ENCODE results near the gene CDH23.

The CDH23 gene

DNA sequence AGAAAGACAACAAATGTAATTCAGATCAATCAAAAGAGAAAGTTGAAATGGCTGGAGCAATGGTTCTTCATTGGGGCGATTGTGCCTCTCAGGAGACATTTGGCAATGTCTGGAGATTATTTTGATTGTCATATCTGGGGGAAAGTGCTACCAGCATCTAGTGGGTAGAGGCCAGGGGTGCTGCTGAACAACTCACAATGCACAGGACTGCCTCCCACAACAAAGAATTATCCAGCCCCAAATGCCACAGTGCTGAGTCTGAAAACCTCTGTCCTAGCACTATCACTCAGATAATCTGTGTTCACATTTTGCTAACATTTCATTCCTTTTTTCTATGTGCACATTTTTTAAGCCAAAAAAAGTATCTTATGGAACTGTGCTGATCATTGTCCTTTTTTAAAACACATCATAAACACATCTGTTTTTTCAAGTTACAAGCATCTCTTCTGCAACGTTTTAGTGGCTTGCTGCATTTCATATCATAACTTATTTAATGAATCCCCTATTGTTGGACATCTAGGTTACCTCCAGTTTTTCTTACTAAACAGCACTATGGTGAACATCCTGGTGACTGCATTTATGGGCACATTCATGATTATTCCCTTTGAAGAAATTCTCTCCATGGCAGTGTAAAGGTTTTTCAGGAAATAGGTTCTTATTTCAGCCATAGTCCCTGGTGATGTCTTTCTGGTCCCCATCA lies 208.7 kb downstream of the CDH23 start:
- DNase-seq (ENCODE audit: low read depth), result no peak

- DNase-seq (ENCODE audit: low read depth), result no peak
Measured at GRCh38 chr10:71606257-71607081, 209.7 kb downstream of the CDH23 start.

DNA sequence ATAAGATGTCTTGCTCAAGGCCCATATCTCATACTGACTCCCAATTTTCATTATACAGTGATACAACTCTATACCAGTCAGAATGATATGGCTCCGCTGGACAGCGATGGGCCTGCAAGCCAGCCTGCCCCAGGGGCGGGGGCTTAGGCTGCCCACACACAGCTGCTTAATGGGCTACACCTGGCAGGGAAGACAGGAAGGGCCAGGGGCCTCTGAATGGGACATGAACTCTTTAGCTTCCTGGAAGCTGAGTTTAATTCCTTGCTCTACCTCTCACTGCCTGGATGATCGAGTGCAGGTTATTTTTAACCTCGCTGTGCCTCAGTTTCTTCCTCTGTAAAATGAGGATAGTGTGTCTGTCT lies 210.3 kb downstream of the CDH23 start:
- DNase-seq (ENCODE audit: low read depth), result no peak

GRCh38 chr10:71608819-71609768 lies 212.4 kb downstream of the CDH23 start:
- peak; percentile 58 for DNase-seq (ENCODE audit: low read depth)

- no peak for DNase-seq (ENCODE audit: low read depth)
Measured at GRCh38 chr10:71610651-71611050, 213.9 kb downstream of the CDH23 start.

DNA sequence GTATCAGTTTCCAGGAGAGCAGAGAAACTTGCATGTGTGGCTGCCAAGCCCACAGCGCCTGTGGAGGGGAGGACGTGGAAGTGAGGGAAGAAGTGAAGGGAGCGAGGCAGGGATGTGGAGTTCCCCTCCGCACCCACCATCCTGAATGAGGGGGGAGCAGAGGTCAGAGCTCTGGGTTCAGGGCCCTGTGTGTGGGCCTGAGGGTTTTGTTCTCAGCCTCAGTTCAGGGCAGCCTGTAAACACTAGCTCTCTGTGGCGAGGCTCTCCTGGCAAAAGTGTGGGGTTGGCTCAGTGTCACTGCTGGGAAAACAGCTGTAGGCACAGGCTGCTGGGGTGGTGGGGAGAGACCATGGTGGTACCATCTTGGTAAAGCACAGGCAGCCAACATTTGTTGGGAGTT lies 214.4 kb downstream of the CDH23 start:
- DNase-seq (ENCODE audit: low read depth), result no peak

DNA sequence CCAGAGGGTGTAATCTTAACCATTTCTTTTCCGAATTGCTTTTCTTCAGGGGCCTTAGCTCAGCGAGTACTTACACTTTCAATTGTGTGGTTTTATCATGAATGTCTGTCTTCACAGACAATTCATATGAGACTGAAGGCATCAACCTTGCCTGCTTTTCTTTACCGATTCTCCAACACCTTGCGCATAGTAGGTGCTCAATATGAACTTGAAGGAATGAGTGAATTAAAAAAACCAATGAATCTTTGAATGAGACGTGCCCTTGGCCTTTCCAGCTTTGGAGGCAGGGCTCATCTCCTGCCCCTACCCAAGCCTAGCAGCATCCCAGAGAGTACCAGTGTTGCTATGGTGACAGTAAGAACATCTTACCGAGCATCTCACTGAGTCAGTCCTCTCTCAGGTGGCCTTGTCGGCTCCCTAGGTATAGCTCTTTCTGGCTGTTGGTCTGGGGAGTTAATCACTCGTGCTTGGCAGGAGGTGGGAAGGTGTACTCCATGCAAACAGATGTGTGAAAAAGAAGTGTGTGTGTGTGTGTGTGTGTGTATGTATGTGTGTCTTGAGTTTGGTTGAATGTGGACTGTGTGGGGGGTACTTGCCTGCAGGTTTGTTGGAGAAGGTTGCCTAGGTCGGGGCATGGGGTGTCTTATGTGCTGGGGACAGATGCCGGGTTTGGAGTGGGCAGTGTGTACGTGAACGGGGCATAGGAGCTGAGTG lies 215.1 kb downstream of the CDH23 start:
- DNase-seq (ENCODE audit: low read depth), result no peak

DNA sequence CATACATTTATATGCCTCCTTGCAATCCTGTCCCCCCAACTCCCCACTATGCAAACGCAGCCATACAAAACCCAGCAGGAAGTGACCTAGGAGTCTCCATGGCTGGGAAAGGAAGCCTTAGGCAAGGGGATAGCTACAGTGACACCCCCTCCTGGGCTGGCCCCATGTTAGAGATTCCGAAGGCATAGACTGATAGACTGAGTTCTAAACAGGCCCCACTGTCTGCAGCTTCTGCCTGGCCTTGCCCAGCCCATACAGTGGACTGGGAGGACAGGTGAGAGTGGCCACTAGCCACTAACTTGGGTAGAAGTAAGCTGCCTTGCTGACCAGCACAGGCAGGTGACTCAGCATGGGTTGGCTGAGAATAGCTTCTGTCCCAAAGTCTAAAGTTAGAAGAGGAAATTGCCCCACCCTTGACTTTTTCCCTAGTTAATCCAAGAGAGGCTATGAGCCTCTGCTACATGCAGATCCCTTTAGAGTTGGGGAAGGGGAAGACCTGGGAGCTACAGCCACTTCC lies 216.6 kb downstream of the CDH23 start:
- no peak for DNase-seq (ENCODE audit: low read depth)

DNA sequence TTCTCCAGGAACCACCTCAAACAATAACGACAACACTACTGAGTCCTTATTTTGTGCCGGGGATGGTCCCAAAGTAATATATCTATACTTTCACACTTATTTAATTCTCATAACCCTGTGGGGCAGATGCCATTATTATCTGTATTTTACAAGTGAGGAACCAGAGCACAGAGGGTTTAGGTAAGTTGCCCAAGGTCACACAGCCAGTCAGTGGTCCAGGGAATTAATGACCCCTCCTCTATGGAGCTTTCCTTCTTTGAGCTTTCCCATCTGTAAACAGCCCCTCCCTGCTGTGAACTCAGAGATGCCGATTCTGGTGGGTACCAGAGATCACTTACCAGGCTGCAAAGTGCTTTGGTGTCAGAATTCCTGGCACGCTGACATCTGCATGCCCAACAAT lies 217.2 kb downstream of the CDH23 start:
- DNase-seq (ENCODE audit: low read depth), result no peak

DNA sequence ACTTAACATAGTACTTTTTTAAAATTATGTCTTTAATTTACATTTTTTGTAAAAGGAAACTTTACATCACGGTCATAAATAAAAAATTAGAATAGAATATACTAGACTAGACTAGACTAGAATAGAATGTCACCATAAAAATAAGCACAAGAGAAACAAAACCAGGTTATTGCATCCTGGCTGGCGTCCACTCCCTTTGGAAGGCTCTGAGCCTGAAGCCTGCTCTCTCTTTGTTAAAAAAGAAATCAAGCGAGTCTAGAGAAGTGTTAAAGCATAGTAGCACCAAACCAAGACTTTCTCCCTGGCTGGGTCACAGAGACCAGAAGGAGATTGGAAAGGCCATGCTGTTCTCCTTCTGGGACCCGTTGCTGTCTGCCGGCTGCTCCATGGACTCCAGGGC lies 218.2 kb downstream of the CDH23 start:
- DNase-seq (ENCODE audit: low read depth), result no peak

DNA sequence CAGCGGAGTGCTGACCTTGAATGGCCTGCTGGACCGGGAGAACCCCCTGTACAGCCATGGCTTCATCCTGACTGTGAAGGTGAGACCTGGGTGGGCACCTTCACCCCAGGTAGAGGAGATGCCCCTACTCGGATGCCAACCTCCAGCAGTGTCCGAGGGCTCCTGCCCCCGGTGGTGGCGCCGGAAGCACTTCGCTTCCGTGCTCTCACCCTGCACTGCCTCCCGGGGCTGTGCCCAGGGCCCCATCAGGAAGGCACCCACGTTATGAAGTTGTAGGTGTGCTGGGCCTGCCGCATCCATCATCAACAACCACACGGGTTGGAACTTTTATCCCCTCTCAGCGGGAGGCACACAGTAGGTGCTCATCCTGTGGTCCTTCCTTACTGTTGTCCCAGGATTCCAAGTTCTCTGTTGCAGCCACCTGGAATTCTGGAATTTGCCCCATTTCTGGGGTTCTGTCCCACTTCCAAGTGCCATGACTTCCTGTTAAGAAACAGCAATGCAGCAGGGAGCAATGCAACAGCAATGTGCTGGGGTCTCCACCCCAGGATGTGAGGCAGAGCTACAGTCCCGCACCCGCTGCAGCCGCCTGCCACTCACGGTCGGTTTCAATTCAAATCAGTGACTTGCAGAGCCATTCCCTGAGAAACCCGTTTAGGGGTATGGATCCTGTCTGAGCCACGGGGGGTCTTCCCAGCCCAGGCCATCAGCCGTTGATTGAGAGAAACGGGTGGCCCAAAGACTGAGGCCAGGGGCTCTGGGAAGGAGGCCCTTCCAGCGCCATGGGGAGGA lies 219.0 kb downstream of the CDH23 start:
- no peak for DNase-seq (ENCODE audit: low read depth)

DNA sequence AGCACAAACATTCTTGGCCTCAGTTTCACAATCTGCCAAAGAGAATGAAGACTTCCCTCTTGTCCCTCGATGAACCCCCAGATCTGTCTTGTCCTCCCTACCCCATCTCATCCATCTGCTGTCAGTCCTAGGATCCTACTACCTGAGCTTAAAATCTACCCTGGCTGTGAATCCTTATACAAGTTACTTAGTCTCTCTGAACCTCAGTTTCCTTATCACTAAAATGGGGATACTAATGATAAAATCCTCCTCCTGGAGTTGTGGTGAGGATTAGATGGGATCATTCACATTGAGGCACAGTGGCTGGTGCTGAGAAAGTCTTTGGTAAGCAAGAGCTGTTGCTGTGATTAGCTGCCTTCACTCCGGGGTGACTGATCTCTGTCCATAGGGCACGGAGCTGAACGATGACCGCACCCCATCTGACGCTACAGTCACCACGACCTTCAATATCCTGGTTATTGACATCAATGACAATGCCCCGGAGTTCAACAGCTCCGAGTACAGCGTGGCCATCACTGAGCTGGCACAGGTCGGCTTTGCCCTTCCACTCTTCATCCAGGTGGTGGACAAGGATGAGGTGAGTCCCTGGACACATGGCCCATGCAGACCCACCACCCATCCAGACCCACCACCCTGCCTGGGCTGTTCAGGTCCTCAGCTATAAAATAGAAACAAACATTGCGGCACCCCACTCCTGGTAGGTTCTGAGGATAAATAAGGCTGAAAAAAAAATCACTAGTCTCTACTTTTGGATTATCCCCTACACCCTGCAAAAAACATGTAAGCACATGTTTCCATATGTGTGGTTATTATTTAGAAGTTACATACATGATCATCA lies 220.3 kb downstream of the CDH23 start:
- DNase-seq (ENCODE audit: low read depth), result no peak

- no peak for DNase-seq (ENCODE audit: low read depth)
Measured at GRCh38 chr10:71618176-71618575, 221.5 kb downstream of the CDH23 start.

GRCh38 chr10:71618598-71618997 lies 221.9 kb downstream of the CDH23 start:
- no peak for DNase-seq (ENCODE audit: low read depth)

GRCh38 chr10:71620642-71621041 lies 223.9 kb downstream of the CDH23 start:
- DNase-seq (ENCODE audit: low read depth), result no peak

- DNase-seq (ENCODE audit: low read depth), result no peak
Measured at GRCh38 chr10:71621231-71622153, 224.8 kb downstream of the CDH23 start.

GRCh38 chr10:71622154-71622526 lies 225.4 kb downstream of the CDH23 start:
- no peak for DNase-seq (ENCODE audit: low read depth)

GRCh38 chr10:71622616-71623015 lies 225.9 kb downstream of the CDH23 start:
- DNase-seq (ENCODE audit: low read depth), result no peak

All from stimulated activated CD8-positive, alpha-beta memory T cell treated with anti-CD3 and anti-CD28 coated beads, Interleukin-4, amount 100 ng/mL, for 24 hours (primary cell).